ENCODE data around the gene ANAPC2.

The ANAPC2 gene

GRCh38 chr9:137214620-137215019 lies 26.3 kb upstream of the ANAPC2 start:
- DNase-seq (ENCODE audit: low read depth) = no peak

- no peak for DNase-seq (ENCODE audit: low read depth)
Observed at GRCh38 chr9:137213160-137214060, 25.1 kb upstream of the ANAPC2 start.

GRCh38 chr9:137212520-137212919 lies 24.2 kb upstream of the ANAPC2 start:
- no peak for DNase-seq (ENCODE audit: low read depth)

- DNase-seq (ENCODE audit: low read depth) = no peak
Observed at GRCh38 chr9:137211532-137211931, 23.2 kb upstream of the ANAPC2 start.

- DNase-seq (ENCODE audit: low read depth) = no peak
Observed at GRCh38 chr9:137206602-137207001, 18.2 kb upstream of the ANAPC2 start.

- DNase-seq (ENCODE audit: low read depth) = peak; percentile 66
Observed at GRCh38 chr9:137205126-137206069, 17.0 kb upstream of the ANAPC2 start, which contains the start of the genes NDOR1 and TMEM203. TSS of gene NDOR1 (plus strand) at chr9:137205700. CDS start at chr9:137205778, 78 bp downstream. TSS of gene TMEM203 (minus strand) at chr9:137205648. CDS start at chr9:137205414, 234 bp downstream.

- DNase-seq (ENCODE audit: low read depth) = no peak
Observed at GRCh38 chr9:137204731-137205125, 16.4 kb upstream of the ANAPC2 start.

- DNase-seq (ENCODE audit: low read depth) = no peak
Observed at GRCh38 chr9:137202966-137203365, 14.6 kb upstream of the ANAPC2 start.

- no peak for DNase-seq (ENCODE audit: low read depth)
Observed at GRCh38 chr9:137201205-137201868, 13.0 kb upstream of the ANAPC2 start.

- peak; percentile 99 for DNase-seq (ENCODE audit: low read depth)
Observed at GRCh38 chr9:137200311-137201204, 12.2 kb upstream of the ANAPC2 start, which contains the start of gene TPRN. TSS of gene TPRN (minus strand) at chr9:137200741. CDS start at chr9:137200711, 30 bp downstream.

- no peak for DNase-seq (ENCODE audit: low read depth)
Observed at GRCh38 chr9:137199411-137200121, 11.2 kb upstream of the ANAPC2 start.

- DNase-seq (ENCODE audit: low read depth) = no peak
Observed at GRCh38 chr9:137198902-137199283, 10.5 kb upstream of the ANAPC2 start.

- no peak for DNase-seq (ENCODE audit: low read depth)
Observed at GRCh38 chr9:137198051-137198901, 9.9 kb upstream of the ANAPC2 start.

GRCh38 chr9:137195525-137196220 lies 7.3 kb upstream of the ANAPC2 start:
- no peak for DNase-seq (ENCODE audit: low read depth)

- no peak for DNase-seq (ENCODE audit: low read depth)
Observed at GRCh38 chr9:137194909-137195308, 6.5 kb upstream of the ANAPC2 start.

- DNase-seq (ENCODE audit: low read depth) = no peak
Observed at GRCh38 chr9:137194388-137194787, 6.0 kb upstream of the ANAPC2 start.

GRCh38 chr9:137193771-137194170 lies 5.4 kb upstream of the ANAPC2 start:
- DNase-seq (ENCODE audit: low read depth) = no peak

- no peak for DNase-seq (ENCODE audit: low read depth)
Observed at GRCh38 chr9:137192859-137193258, 4.5 kb upstream of the ANAPC2 start.

- no peak for DNase-seq (ENCODE audit: low read depth)
Observed at GRCh38 chr9:137192448-137192780, 4.1 kb upstream of the ANAPC2 start.
